Fibroblast of mammary gland (primary cell): ENCODE data around the gene DENND4C.
"Not testable (repeated sequence)": the region's sequence is repeated elsewhere in the genome, so short reads cannot be mapped to it uniquely, and the experiment has no call there.

Experiments
- DNase-seq: peaks from one replicate; pipeline ENCODE4 v3.0.0-alpha.2; 2010; ENCODE audit warnings: low read depth
- H3K4me3 ChIP-seq: 2 replicates; pipeline ENCODE4 v1.5.1; 2011; ENCODE audit warnings: low read depth, mild to moderate bottlenecking, low read length, moderate library complexity; ENCODE audit not compliant: control insufficient read depth
- CTCF ChIP-seq: conservative IDR thresholded peaks from 2 replicates; pipeline ENCODE4 v1.5.1; 2011; ENCODE audit warnings: low read depth, low read length, inconsistent platforms; ENCODE audit not compliant: control insufficient read depth, insufficient read depth

The DENND4C gene

DNA sequence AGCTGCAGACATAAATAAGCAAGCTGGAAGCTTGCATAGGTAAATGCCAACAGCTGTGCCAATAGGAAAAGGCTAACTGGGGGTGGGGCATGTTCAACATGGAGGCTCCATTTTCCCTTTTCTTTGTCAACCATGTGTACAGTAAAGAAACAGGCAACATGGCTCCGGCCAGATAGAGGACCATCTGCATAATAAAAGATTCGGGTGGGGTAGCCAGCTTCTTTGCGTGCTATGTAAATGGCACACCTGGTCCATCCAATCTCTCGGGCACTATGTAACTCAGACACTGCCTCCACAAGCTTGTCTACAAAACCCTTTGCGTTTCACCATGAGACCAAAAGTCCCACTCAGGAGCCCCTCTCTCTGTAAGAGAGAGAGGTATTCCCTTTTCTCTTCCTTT lies 41.7 kb upstream of the DENND4C start:
- no peak for TF ChIP-seq CTCF
- H3K4me3 ChIP-seq = no peak overlapping the region
- no peak for DNase-seq

- H3K4me3 ChIP-seq = no peak overlapping the region
- DNase-seq = no peak
- no peak for TF ChIP-seq CTCF
Measured at GRCh38 chr9:19192202-19193028, 38.1 kb upstream of the DENND4C start.

DNA sequence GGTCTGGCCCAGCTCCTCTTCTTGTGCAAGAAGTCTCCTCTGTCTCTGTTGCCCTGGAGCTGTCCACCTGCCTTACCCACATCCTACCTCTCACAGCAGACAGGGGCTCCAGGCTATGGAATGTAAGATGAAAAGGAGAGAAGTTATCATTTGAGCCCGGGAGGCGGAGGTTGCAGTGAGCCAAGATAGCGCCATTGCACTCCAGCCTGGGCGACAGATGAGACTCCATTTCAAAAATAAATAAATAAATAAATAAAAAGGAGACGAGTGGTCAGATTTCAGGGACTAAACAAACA lies 37.5 kb upstream of the DENND4C start:
- TF ChIP-seq CTCF = no peak
- H3K4me3 ChIP-seq = no peak overlapping the region
- no peak for DNase-seq

- DNase-seq, H3K4me3 ChIP-seq: not testable (repeated sequence)
Measured at GRCh38 chr9:19193358-19193973, 37.0 kb upstream of the DENND4C start.

DNA sequence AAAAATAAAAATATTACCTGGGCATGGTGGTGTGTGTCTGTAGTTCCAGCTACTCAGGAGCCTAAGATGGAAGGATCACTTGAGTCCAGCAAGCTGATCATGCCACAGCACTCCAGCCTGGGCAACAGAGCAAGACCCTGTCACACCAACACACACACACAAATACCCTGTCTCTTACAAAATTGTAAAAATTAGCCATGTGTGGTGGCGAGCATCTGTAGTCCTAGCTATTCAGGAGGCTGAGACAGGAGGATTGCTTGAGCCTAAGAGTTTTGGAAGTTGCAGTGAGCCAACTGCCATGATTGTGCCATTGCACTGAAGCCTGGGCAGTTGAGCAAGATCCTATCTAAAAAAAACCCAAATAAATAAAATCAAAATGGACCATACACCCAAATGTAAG lies 32.1 kb upstream of the DENND4C start:
- no peak overlapping the region for H3K4me3 ChIP-seq
- TF ChIP-seq CTCF = no peak
- DNase-seq = no peak

DNA sequence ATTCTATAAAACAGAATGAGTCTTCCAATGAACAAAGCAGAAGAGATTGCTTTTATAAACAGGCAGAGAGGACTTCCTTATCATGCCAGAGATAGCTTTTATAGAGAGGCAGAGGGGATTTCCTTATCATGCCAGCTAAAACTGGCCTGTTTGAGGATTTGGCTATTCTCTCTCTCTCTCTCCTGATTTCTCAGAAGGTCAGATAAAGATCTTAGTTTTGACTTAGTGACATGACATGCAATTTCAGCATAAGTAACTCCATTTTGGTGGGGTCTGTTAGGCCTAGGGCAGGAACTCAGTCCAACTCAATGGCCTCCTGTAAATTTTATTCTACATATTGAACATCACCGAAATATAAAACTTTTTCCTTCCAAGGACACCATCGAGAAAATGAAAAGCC lies 31.5 kb upstream of the DENND4C start:
- TF ChIP-seq CTCF = no peak
- DNase-seq = no peak
- H3K4me3 ChIP-seq = no peak overlapping the region

DNA sequence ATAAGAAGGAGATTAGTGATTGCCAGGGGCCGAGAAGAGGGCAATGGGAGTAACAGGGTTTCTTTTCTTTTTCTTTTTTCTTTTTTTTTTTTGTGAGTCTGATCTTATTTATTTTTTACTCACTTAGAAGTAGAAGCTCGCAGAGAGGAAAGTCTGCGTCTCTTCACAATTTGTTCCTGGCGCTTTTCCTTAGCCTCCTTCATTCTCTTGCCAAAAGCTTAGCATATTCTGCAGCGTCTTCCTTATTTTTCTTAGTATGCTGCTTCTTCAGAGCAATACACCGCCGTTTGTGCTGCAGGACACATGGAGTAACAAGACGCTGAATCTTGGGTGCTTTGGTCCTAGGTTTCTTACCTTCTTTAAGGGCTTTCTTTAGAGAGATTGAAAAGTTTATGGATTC lies 30.3 kb upstream of the DENND4C start:
- H3K4me3 ChIP-seq = no peak overlapping the region
- no peak for TF ChIP-seq CTCF
- no peak for DNase-seq
